NCI-H2029 (cell line): Measurements from ENCODE around the gene USP7.

Experiments
- DNase-seq: peaks from one replicate; lab custom pipeline; 2025; lab: John Stamatoyannopoulos, UW

USP7 gene

GRCh38 chr16:8861563-8862308 lies 102.0 kb downstream of the USP7 start:
- no peak for DNase-seq

DNA sequence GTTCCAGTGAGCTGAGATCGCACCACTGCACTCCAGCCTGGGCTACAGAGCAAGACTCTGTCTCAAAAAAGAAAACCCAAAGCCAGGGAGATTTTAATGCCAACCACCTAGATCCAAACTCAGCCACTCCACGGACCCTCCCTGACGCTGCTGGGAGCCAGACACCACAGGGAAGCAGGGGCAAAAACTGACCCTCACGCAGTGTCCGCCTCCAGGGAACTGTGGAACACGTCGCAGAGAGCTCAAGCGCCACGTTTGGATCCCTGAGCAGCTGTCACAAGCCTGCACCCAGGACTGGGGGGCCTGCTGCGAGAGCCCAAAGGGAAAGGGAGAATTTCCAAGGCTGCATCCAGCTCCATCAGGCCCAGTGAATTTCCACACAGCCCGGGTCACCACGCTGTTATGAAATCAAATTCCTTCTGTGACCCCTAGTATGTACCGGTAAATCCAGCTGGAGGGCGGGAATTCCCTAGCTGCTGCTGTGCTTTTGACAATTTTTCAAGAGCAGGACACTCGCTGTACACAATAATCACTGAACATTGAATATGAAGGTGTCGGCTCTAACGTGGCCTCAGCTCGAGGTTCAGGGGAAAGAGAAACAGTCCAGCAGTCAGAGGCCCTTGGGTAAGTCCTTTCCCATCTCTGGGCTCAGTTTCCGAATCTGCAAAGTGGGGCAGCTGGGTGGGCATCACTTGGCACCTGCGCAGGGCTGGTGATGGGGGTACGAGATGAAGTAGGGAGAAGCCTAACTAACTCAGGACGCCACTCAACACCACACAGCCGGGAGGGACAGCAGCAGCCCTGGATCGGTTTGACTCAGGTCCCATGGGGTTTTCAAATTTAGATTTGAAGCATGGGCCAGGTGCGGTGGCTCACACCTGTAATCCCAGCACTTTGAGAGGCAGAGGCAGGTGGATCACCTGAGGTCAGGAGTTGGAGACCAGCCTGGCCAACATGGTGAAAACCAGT lies 103.5 kb downstream of the USP7 start:
- DNase-seq = no peak

DNA sequence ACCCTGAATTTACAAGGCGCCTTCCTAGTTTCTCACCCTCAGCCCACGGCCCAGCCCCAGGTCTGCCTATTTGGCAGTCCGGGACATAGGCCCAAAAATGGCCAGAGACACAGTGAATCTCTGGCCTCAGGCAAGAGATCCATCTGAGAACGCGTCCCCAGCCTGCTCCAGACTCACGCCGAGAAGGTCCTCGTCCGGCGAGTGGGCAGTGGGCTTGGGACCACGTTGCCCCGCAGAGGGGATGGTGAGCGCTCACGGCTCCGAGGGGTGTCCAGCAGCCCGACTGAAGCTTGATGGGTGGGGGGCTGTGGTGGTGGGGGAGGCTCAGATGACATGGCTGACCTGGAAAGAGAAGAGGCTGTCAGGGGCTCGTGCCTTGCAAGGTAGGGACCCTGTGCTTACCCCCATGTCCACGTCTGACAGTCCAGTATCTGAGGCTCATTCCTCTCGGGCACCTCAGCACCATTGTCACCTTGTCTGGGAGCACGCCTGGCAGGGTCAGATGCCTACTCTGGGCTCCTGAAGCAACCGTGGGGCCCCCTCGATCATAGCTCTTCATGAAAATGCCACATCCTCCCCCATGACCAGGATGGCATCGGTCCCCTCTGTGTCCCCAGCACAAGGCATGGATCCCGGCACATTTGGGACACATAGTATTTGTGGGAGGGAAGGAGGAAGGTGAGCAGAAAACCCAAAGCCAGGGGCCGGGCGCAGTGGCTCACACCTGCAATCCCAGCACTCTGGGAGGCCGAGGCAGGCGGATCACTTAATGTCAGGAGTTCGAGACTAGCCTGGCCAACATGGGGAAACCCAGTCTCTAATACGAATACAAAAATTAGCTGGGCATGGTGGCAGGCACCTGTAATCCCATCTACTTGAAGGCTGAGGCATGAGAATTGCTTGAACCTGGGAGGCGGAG lies 104.5 kb downstream of the USP7 start:
- DNase-seq = no peak

- DNase-seq = no peak
Observed at GRCh38 chr16:8855972-8856371, 107.7 kb downstream of the USP7 start.

DNA sequence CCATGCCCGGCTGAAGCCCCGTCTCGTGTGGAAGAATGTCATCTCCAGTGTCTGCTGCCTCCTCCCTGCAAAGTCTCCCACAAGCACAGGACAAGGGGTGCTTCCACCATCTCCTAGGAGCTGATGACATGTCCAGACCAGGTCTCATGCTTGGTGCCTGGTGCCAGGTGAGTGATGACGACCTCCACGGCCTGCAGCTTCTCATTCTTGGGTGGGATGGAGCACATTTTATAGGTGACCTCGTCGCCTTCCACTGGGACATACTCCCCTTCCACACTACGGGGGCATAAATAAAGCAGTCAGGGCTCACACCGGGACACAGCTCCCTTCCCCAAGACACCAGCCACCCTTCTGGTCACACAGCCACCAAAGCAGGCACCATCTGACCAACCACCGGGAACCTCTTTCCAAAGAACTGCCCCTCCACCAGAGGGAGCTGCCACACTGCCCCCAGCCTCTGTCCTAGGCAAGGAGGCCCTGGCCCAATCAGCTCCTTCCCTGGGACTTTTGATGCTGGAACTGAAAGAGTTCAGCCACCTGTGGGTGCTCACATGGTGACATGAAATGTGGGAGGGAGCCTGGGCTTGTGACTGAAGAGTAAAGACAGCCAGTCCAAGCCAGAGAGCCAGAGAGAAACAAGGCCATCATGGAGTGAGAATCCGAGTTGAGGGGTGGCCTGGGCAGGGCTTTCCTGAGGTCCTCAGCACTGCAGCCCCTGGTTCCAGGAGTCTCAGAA lies 108.5 kb downstream of the USP7 start:
- DNase-seq = no peak

GRCh38 chr16:8854298-8854948 lies 109.3 kb downstream of the USP7 start:
- DNase-seq = no peak

DNA sequence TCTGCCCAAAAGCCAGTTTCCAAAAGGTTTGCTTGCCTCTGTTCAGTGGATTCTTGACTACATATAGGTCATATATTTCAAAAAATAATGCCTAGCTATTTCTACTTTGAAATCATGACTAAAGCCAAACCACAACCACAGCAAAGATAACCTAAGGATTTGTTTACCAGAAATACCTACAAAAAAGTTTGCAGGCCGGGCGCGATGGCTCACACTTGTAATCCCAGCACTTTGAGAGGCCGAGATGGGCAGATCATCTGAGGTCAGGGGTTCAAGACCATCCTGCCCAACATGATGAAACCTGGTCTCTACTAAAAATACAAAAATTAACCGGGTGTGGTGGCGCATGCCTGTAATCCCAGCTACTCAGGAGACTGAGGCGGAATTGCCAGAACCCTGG lies 110.1 kb downstream of the USP7 start:
- no peak for DNase-seq

GRCh38 chr16:8853150-8853549 lies 110.6 kb downstream of the USP7 start:
- no peak for DNase-seq

DNA sequence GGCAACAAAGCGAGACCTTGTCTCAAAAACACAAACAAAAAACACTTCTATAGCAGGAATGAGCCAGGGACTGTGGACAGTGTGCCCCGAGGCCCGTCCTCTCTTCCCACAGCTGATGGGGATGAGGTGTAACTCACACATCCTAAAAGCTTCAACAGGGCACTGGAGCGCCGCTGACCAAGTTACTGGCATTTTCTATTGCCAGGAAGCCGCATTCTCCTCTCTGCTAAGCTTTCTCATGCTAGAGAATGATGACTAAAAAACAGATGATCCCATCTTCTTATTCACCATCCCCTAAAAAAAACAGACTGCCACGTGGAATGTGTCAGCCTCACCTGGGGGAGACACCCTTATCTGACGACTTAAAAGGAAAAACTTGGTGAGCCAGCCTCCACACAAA lies 111.2 kb downstream of the USP7 start:
- DNase-seq = no peak

- DNase-seq = no peak
Observed at GRCh38 chr16:8851761-8852403, 111.8 kb downstream of the USP7 start.

- DNase-seq = peak; percentile 14
Observed at GRCh38 chr16:8850279-8850885, 113.3 kb downstream of the USP7 start.

DNA sequence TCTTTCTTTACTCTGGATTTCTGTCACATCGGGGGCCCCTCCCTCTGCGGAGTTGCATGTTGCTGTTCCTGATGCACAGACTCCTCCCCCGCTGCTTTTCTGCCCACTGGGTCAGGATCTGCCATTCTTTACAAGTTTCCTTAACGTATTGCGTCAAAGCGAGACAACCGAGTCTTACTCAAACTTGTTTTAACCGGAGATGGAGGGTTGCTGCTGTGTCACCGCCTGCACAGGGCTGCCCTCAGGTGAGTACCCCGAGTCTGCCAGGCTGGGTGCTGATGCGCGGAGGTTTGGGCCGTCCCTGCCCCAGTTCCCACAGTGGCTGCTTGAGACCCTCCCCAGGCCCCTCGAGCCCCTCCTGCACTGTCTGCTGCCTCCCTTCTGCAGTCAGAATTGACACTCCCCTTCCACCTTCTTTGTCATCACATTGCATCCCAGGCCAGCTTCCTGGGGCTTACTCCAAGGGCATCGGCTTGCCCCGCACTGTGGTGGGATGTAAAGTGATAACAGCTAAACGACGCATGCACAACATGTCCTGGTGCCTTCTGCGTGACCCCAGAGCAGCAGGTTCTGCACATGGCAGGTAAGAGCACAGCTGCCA lies 114.2 kb downstream of the USP7 start:
- no peak for DNase-seq

DNA sequence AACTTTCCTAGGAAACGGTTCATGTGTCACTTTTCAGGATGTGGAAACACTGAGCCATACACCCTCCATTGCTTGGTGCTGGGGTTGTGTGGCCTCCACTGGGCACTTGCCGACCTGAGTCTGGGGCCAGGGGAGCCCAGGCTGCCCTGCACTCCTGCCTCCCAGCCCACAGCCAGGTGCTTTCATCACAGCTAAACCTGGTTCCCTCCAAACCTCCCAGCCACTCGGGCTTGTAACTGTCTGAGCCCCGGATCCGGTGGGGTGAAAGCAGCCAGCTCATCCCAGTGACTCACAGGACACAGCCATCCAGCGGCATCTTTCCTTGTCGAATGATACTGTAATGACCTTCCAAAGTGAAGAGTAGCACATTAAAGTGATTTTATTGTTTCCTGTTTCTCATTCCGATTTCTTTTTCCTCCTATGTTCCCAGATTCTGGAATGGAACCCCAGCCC lies 114.7 kb downstream of the USP7 start:
- no peak for DNase-seq

DNA sequence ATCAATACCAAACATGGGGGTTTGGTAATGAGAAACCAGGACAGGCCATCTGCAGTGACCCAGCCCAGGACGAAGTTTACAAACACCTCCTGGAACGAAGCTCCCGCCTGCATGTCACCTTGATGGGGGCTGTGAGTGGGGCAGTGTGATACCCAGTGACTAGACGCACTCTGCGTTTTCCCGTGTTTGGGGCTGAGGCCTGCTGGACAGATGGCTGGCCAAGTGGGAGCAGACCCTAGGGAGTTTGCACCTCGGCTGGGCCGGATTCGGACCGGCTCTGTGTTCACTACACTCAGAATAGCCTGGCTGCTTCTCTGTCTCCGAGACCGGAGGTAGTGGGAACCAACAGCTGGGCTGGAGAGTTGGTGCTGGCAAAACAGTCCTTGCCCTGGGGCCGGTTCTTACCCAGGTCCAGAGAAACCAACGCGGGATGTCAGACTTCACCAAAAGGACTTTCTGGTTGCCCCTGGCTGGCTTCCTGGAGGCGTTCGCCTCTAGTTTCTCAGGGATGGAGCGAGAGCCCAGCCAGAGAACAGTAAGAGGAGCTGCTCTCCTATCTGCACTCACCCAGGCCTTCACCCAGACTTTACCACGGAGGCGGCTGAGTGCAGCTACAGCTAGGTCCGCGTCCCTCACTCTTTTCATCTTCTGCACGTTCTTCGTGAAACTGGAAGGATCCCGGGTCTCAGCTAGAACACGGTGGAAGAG lies 115.3 kb downstream of the USP7 start:
- no peak for DNase-seq

DNA sequence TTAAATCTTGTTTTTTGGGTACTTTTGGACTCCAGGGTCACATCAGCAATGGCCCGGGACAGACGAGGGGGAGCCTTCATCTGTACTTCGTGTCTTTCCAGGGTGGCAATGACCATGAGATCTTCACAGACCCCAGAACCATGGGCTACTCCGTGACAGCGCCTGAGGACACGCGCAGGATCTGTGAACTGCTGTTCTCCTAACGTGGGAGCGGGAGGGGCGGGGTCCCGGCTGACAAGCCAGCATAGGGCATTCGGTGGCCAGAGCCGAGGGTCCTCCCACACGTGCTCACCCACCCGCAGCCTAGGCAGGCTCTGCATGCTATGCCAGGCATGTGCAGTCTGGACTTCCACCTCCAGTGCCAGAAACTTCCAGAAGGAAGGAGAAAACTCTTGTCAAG lies 116.1 kb downstream of the USP7 start:
- no peak for DNase-seq

- DNase-seq = no peak
Observed at GRCh38 chr16:8847145-8847544, 116.6 kb downstream of the USP7 start.

DNA sequence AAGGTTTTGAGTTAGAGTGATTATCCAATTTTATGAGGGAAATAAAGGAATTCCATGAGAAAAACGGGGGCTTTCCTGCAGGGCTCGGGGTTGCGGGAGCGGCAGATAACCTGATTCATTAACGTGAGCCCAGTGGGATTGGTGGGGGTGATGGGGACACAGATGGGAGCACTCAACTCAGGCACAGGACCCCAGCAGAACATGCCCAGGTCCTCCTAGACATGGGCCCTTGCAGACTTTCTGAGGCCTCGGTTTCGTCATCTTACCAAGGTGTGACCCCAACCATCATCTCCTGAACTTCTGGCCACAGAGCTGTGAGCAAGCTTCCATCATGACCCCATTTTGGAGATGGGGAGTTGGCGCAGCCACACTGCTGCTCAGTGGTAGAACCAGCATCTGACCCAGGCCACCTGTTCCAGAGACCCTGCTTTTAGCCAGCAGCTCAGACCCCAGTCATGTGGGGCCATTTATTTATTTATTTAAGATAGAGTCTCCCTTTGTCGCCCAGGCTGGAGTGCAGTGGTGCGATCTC lies 117.2 kb downstream of the USP7 start:
- DNase-seq = no peak

GRCh38 chr16:8845699-8846298 lies 117.9 kb downstream of the USP7 start:
- no peak for DNase-seq
